ENCODE data around the gene NPIPB13. TPM values are rescaled to one million over a fixed set of nuclear protein-coding genes. Genes with fewer than 3 reads are reported as not detected.
"Not testable (repeated sequence)": the region's sequence is repeated elsewhere in the genome, so short reads cannot be mapped to it uniquely, and the experiment has no call there.

The NPIPB13 gene
- 19.3 and 23.5 TPM in 2 replicates for total RNA-seq
- 4.4 and 7.8 TPM in 2 replicates for polyA plus RNA-seq
- 2.8 and 3.3 TPM in 2 replicates for polyA plus RNA-seq (2011; cell fraction: cytosol; rRNA removed)
- polyA plus RNA-seq (2011; cell fraction: nucleus; rRNA removed): 27.5 and 36.6 TPM in 2 replicates
- 3.1 and 5.4 TPM in 2 replicates for polyA plus RNA-seq (2012)
- polyA minus RNA-seq: 39.5 and 66.0 TPM in 2 replicates
- polyA minus RNA-seq (2011; cell fraction: cytosol; rRNA and poly(A)+ RNA removed): not detected
- 7.1 and 10.9 TPM in 2 replicates for polyA minus RNA-seq (2011; cell fraction: nucleus; rRNA and poly(A)+ RNA removed)
- percentile 54 among the genes with signal in this experiment for Bru-seq, nascent RNA
- percentile 60 among the genes with signal in this experiment for BruChase-seq, experiment 1, labeled RNA remaining after a 6-hour chase
- percentile 59 among the genes with signal in this experiment for BruChase-seq, experiment 2, labeled RNA remaining after a 2-hour chase
- long read RNA-seq: 0 reads

DNA sequence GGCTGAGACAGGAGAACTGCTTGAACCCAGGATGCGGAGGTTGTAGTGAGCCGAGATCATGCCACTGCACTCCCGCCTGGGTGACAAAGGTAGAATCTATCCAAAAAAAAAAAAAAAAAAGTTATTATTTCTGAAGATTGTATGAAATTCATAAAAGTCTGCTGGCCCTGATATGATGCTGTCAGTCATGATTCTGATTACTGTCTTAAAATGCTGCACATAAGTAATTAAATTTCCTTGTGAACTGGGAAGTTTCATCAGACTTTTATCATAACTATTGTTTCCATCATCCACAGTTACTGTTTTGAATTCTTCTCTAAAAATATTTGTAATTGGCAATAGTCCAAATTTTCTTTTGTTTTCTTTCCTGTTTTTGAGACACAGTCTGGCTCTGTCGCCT is at the start of gene NPIPB13:
Gene NPIPB13, minus strand, starts transcription at position 101 of the 400 bp plus-strand sequence. CDS start 2,906 bp downstream, outside the sequence.
- H4K20me1 ChIP-seq (replicated peaks; ENCODE audit: control insufficient read depth, extremely low read depth, insufficient read depth, low read length); POLR2A ChIA-PET; H3K36me3 ChIP-seq (ENCODE audit: control insufficient read depth in 2 of 2, extremely low read depth in 1 of 2, insufficient read depth in 2 of 2, low read length in 2 of 2); intact Hi-C loops (cut with micrococcal nuclease); FAIRE-seq; H2AFZ ChIP-seq (ENCODE audit: low read depth, low read length); dilution Hi-C loops (cut with MboI; ENCODE audit: extremely low pct_ligation_motif_present, low sequenced_read_pairs); H3K4me3 ChIP-seq (replicated peaks in 1 of 3; ENCODE audit: insufficient read depth in 1 of 3, low read depth in 1 of 3, low read length in 3 of 3); H3K4me1 ChIP-seq (ENCODE audit: control insufficient read depth, extremely low read depth, insufficient read depth, low read length); H3K4me2 ChIP-seq (ENCODE audit: insufficient read depth, low read length); DNase-seq (ENCODE audit: low read depth, low spot score); H3K9ac ChIP-seq (replicated peaks; ENCODE audit: extremely low read depth, insufficient read depth, low read length); BruUV-seq (replicated peaks); H3K27ac ChIP-seq (ENCODE audit: insufficient read depth, low read depth, low read length); H3K79me2 ChIP-seq (ENCODE audit: control insufficient read depth, insufficient read depth, low read length); H3K27me3 ChIP-seq (ENCODE audit: control insufficient read depth in 2 of 2, insufficient read depth in 2 of 2, low read length in 2 of 2); H3K9me3 ChIP-seq (replicated peaks; ENCODE audit: control insufficient read depth, insufficient read depth, low read length); CTCF ChIA-PET; H3K9me1 ChIP-seq (replicated peaks; ENCODE audit: control insufficient read depth, extremely low read depth, insufficient read depth, low read length): not testable (repeated sequence)

DNA sequence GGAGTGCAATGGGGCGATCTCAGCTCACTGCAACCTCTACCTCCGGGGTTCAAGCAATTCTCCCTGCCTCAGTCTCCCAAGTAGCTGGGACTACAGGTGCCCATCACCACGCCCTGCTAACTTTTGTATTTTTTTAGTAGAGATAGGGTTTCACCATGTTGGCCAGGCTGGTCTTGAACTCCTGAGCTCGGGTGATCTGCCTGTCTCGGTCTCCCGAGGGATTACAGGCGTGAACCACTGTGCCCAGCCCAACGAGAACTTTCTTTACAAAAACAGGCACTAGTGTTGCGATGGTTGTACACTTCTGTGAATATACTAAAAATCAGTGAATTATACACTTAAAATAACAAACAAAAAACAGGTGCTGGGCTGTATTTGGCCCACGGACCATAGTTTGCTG is 34.1 kb upstream of the NPIPB13 start:
- H3K4me2 ChIP-seq (ENCODE audit: insufficient read depth, low read length); H3K27ac ChIP-seq (ENCODE audit: insufficient read depth, low read depth, low read length); intact Hi-C loops (cut with micrococcal nuclease); H3K79me2 ChIP-seq (ENCODE audit: control insufficient read depth, insufficient read depth, low read length); H3K9ac ChIP-seq (replicated peaks; ENCODE audit: extremely low read depth, insufficient read depth, low read length); H2AFZ ChIP-seq (ENCODE audit: low read depth, low read length); H3K9me1 ChIP-seq (replicated peaks; ENCODE audit: control insufficient read depth, extremely low read depth, insufficient read depth, low read length); DNase-seq (ENCODE audit: low read depth, low spot score); dilution Hi-C loops (cut with MboI; ENCODE audit: extremely low pct_ligation_motif_present, low sequenced_read_pairs); CTCF ChIA-PET; FAIRE-seq; BruUV-seq (replicated peaks); H3K4me1 ChIP-seq (ENCODE audit: control insufficient read depth, extremely low read depth, insufficient read depth, low read length); H3K4me3 ChIP-seq (replicated peaks in 1 of 3; ENCODE audit: insufficient read depth in 1 of 3, low read depth in 1 of 3, low read length in 3 of 3); POLR2A ChIA-PET; H3K9me3 ChIP-seq (replicated peaks; ENCODE audit: control insufficient read depth, insufficient read depth, low read length); H4K20me1 ChIP-seq (replicated peaks; ENCODE audit: control insufficient read depth, extremely low read depth, insufficient read depth, low read length); H3K36me3 ChIP-seq (ENCODE audit: control insufficient read depth in 2 of 2, extremely low read depth in 1 of 2, insufficient read depth in 2 of 2, low read length in 2 of 2); H3K27me3 ChIP-seq (ENCODE audit: control insufficient read depth in 2 of 2, insufficient read depth in 2 of 2, low read length in 2 of 2): not testable (repeated sequence)

DNA sequence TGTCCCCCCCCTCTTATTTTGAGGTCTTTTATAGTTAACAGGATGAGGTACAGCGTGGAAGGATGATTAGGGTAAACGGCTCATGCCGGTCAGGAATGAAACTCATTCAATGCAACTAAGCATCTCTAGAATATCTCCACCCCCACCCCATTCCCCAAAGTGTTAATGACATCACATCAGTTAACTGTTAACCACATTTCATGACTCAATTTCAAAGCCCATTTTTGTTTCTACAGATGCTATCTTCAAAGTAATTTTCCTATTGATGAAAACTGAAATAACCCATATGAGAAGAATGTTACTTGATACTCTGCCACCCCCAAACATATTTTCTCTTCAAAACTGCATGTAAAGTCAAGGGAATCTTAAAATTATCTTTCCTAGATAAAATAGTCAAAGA is 30.2 kb upstream of the NPIPB13 start:
- H3K9me3 ChIP-seq (replicated peaks; ENCODE audit: control insufficient read depth, insufficient read depth, low read length); H3K4me2 ChIP-seq (ENCODE audit: insufficient read depth, low read length); H2AFZ ChIP-seq (ENCODE audit: low read depth, low read length); H3K79me2 ChIP-seq (ENCODE audit: control insufficient read depth, insufficient read depth, low read length); H3K9me1 ChIP-seq (replicated peaks; ENCODE audit: control insufficient read depth, extremely low read depth, insufficient read depth, low read length); dilution Hi-C loops (cut with MboI; ENCODE audit: extremely low pct_ligation_motif_present, low sequenced_read_pairs); H3K27ac ChIP-seq (ENCODE audit: insufficient read depth, low read depth, low read length); H3K27me3 ChIP-seq (ENCODE audit: control insufficient read depth in 2 of 2, insufficient read depth in 2 of 2, low read length in 2 of 2); H4K20me1 ChIP-seq (replicated peaks; ENCODE audit: control insufficient read depth, extremely low read depth, insufficient read depth, low read length); H3K36me3 ChIP-seq (ENCODE audit: control insufficient read depth in 2 of 2, extremely low read depth in 1 of 2, insufficient read depth in 2 of 2, low read length in 2 of 2); H3K9ac ChIP-seq (replicated peaks; ENCODE audit: extremely low read depth, insufficient read depth, low read length); CTCF ChIA-PET; POLR2A ChIA-PET; DNase-seq (ENCODE audit: low read depth, low spot score); H3K4me1 ChIP-seq (ENCODE audit: control insufficient read depth, extremely low read depth, insufficient read depth, low read length); H3K4me3 ChIP-seq (replicated peaks in 1 of 3; ENCODE audit: insufficient read depth in 1 of 3, low read depth in 1 of 3, low read length in 3 of 3); intact Hi-C loops (cut with micrococcal nuclease); BruUV-seq (replicated peaks); FAIRE-seq: not testable (repeated sequence)

DNA sequence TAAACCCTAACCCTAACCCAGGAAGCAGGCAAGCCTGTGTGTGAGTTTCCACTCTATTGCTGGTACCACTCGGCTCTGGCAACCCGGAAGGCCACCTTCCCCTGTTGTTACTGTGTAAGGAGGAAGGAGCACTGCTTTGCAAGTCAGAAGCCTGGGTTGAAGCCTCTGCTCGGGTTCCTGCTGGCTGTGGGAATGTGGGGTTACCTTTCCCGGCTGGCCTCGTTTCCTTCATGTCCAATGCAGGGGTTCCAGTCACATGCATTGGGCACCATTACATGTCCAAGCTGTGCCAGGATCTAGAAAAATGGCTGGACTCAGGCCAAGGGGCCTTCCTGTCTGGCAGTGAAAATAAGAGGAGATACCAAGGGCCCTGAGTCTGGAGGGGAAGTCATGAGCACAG is 31.2 kb downstream of the NPIPB13 start:
- H3K9me1 ChIP-seq (replicated peaks; ENCODE audit: control insufficient read depth, extremely low read depth, insufficient read depth, low read length); H3K27me3 ChIP-seq (ENCODE audit: control insufficient read depth in 2 of 2, insufficient read depth in 2 of 2, low read length in 2 of 2); H3K36me3 ChIP-seq (ENCODE audit: control insufficient read depth in 2 of 2, extremely low read depth in 1 of 2, insufficient read depth in 2 of 2, low read length in 2 of 2); FAIRE-seq; POLR2A ChIA-PET; H3K4me1 ChIP-seq (ENCODE audit: control insufficient read depth, extremely low read depth, insufficient read depth, low read length); H3K4me2 ChIP-seq (ENCODE audit: insufficient read depth, low read length); H2AFZ ChIP-seq (ENCODE audit: low read depth, low read length); BruUV-seq (replicated peaks); H4K20me1 ChIP-seq (replicated peaks; ENCODE audit: control insufficient read depth, extremely low read depth, insufficient read depth, low read length); H3K4me3 ChIP-seq (replicated peaks in 1 of 3; ENCODE audit: insufficient read depth in 1 of 3, low read depth in 1 of 3, low read length in 3 of 3); H3K79me2 ChIP-seq (ENCODE audit: control insufficient read depth, insufficient read depth, low read length); dilution Hi-C loops (cut with MboI; ENCODE audit: extremely low pct_ligation_motif_present, low sequenced_read_pairs); intact Hi-C loops (cut with micrococcal nuclease); H3K9ac ChIP-seq (replicated peaks; ENCODE audit: extremely low read depth, insufficient read depth, low read length); DNase-seq (ENCODE audit: low read depth, low spot score); H3K9me3 ChIP-seq (replicated peaks; ENCODE audit: control insufficient read depth, insufficient read depth, low read length); H3K27ac ChIP-seq (ENCODE audit: insufficient read depth, low read depth, low read length); CTCF ChIA-PET: not testable (repeated sequence)

All from endothelial cell of umbilical vein (primary cell).